Ecto neural progenitor cell (in vitro differentiated cells): Measurements from ENCODE around the gene SLC35F1.
A peak's percentile ranks its signal among the peaks of the same experiment; 100 is the strongest.
"Not testable (repeated sequence)": the region's sequence is repeated elsewhere in the genome, so short reads cannot be mapped to it uniquely, and the experiment has no call there.

Experiments used
- DNase-seq: peaks from one replicate; pipeline ENCODE4 v3.0.0-alpha.2; 2018; ENCODE audit warnings: low spot score

The SLC35F1 gene

GRCh38 chr6:117906958-117907600 lies at the start of gene SLC35F1:
Gene SLC35F1, plus strand, starts transcription at chr6:117907264.
- DNase-seq: peak; percentile 86

- DNase-seq: not testable (repeated sequence)
These were observed 48.5 kb upstream of the SLC35F1 start for GRCh38 chr6:117858601-117859000.

GRCh38 chr6:117861545-117861944 lies 45.5 kb upstream of the SLC35F1 start:
- no peak for DNase-seq

GRCh38 chr6:117866561-117866960 lies 40.5 kb upstream of the SLC35F1 start:
- DNase-seq: no peak

GRCh38 chr6:117870486-117871242 lies 36.4 kb upstream of the SLC35F1 start:
- no peak for DNase-seq

GRCh38 chr6:117880824-117881223 lies 26.2 kb upstream of the SLC35F1 start:
- DNase-seq: no peak

GRCh38 chr6:117890172-117890571 lies 16.9 kb upstream of the SLC35F1 start:
- DNase-seq: no peak

- no peak for DNase-seq
These were observed 532 bp upstream of the SLC35F1 start for GRCh38 chr6:117906507-117906957.

GRCh38 chr6:117907601-117908245 lies 659 bp downstream of the SLC35F1 start:
- DNase-seq: peak; percentile 76

- DNase-seq: no peak
These were observed 1.4 kb downstream of the SLC35F1 start for GRCh38 chr6:117908246-117909068.

GRCh38 chr6:117909638-117910037 lies 2.6 kb downstream of the SLC35F1 start:
- no peak for DNase-seq

GRCh38 chr6:117910549-117910948 lies 3.5 kb downstream of the SLC35F1 start:
- no peak for DNase-seq

GRCh38 chr6:117911150-117911549 lies 4.1 kb downstream of the SLC35F1 start:
- DNase-seq: no peak

- no peak for DNase-seq
These were observed 4.6 kb downstream of the SLC35F1 start for GRCh38 chr6:117911660-117912059.

GRCh38 chr6:117915846-117916245 lies 8.8 kb downstream of the SLC35F1 start:
- DNase-seq: no peak

GRCh38 chr6:117916483-117916882 lies 9.4 kb downstream of the SLC35F1 start:
- no peak for DNase-seq

GRCh38 chr6:117917176-117917575 lies 10.1 kb downstream of the SLC35F1 start:
- no peak for DNase-seq

- DNase-seq: no peak
These were observed 11.4 kb downstream of the SLC35F1 start for GRCh38 chr6:117918454-117918853.

- DNase-seq: no peak
These were observed 12.2 kb downstream of the SLC35F1 start for GRCh38 chr6:117919275-117919674.

- peak; percentile 83 for DNase-seq
These were observed 13.0 kb downstream of the SLC35F1 start for GRCh38 chr6:117919775-117920729.

- DNase-seq: no peak
These were observed 17.6 kb downstream of the SLC35F1 start for GRCh38 chr6:117924690-117925089.
